PC-9 (cell line): ENCODE results near the gene TBC1D24. TPM values are rescaled to one million over a fixed set of nuclear protein-coding genes. Genes with fewer than 3 reads are reported as not detected.

Source experiments
- BruUV-seq: library from RNA; stranded (reverse); fragments of 400-500 nt; replicated peaks from 2 replicates; lab custom pipeline; 2021; lab: Mats Ljungman, UMichigan
- CTCF ChIA-PET: fragments of 300-600 bp; sonication (Branson Sonifier 250); formaldehyde crosslinking; loops from one replicate; lab custom pipeline; 2022; ENCODE audit warnings: antibody characterized with exemption; lab: Charles Lee
- POLR2A ChIA-PET: fragments of 300-600 bp; sonication (Branson Sonifier 250); formaldehyde crosslinking; loops from one replicate; lab custom pipeline; 2022; ENCODE audit warnings: antibody characterized with exemption; ENCODE audit not compliant: unreplicated experiment; lab: Charles Lee
- DNase-seq, 2 experiments: peaks; one replicate each; pipeline versions ENCODE4 v3.0.0 to v3.0.0-alpha.2; 2015 to 2022; ENCODE audit warnings: mixed read lengths in 1 of 2
- H2AFZ ChIP-seq: fragments of 200-600 bp; sonication (generic); 2 replicates; pipeline ENCODE4 v1.8.1; 2017; ENCODE audit warnings: antibody characterized with exemption
- H3F3A ChIP-seq: fragments of 200-600 bp; sonication (generic); 2 replicates; pipeline ENCODE4 v1.8.1; 2017; ENCODE audit warnings: antibody characterized with exemption, mild to moderate bottlenecking, low read depth; ENCODE audit not compliant: insufficient read depth
- H3K27ac ChIP-seq: fragments of 200-600 bp; sonication (generic); 2 replicates; pipeline ENCODE4 v1.6.1; 2016; ENCODE audit warnings: mixed run types
- H3K27me3 ChIP-seq: fragments of 200-600 bp; sonication (generic); 2 replicates; pipeline ENCODE4 v1.6.1; 2016; ENCODE audit warnings: low read depth, mixed run types; ENCODE audit not compliant: insufficient read depth
- H3K36me3 ChIP-seq: fragments of 200-600 bp; sonication (generic); 2 replicates; pipeline ENCODE4 v1.6.1; 2016; ENCODE audit warnings: low read depth, mixed run types
- H3K4me1 ChIP-seq: fragments of 200-600 bp; sonication (generic); replicated peaks from 2 replicates; pipeline ENCODE4 v1.6.1; 2016; ENCODE audit warnings: mixed run types; ENCODE audit not compliant: insufficient read depth
- H3K4me2 ChIP-seq: fragments of 200-600 bp; sonication (generic); 2 replicates; pipeline ENCODE4 v1.6.1; 2017; ENCODE audit warnings: mixed run types
- H3K4me3 ChIP-seq: fragments of 200-600 bp; sonication (generic); 2 replicates; pipeline ENCODE4 v1.6.1; 2016; ENCODE audit warnings: mixed run types
- H3K79me2 ChIP-seq: fragments of 200-600 bp; sonication (generic); 2 replicates; pipeline ENCODE4 v1.6.1; 2017; ENCODE audit warnings: low read depth, mixed run types
- H3K9me2 ChIP-seq: fragments of 200-600 bp; sonication (generic); 2 replicates; pipeline ENCODE4 v1.8.1; 2017; ENCODE audit warnings: mild to moderate bottlenecking; ENCODE audit not compliant: insufficient read depth
- H3K9me3 ChIP-seq: fragments of 200-600 bp; sonication (generic); 2 replicates; pipeline ENCODE4 v1.8.1; 2016; ENCODE audit warnings: low read depth; ENCODE audit not compliant: insufficient read depth
- H4K20me1 ChIP-seq: fragments of 200-600 bp; sonication (generic); 2 replicates; pipeline ENCODE4 v1.8.1; 2017; ENCODE audit not compliant: insufficient read depth
- CTCF ChIP-seq: fragments of 200-600 bp; sonication (generic); conservative IDR thresholded peaks from 2 replicates; pipeline ENCODE4 v1.6.1; 2017; ENCODE audit warnings: mixed run types, antibody characterized with exemption, mild to moderate bottlenecking, moderate library complexity
- EZH2 ChIP-seq: fragments of 200-600 bp; sonication (generic); IDR thresholded peaks from 2 replicates; pipeline ENCODE4 v1.8.0; 2017; ENCODE audit warnings: antibody characterized with exemption, low read depth
- intact Hi-C: fragments of 100-400 bp; cut with micrococcal nuclease; formaldehyde crosslinking; loops from one replicate; pipeline ENCODE4 v1.10.0; 2022; ENCODE audit not compliant: unreplicated experiment
- total RNA-seq: library from RNA; stranded (reverse); gene quantifications from 2 replicates; pipeline ENCODE4 v1.2.3, GENCODE V29; 2021

TBC1D24 gene
- total RNA-seq, 1 experiment from 2014 or later, result 30.0 TPM

- Histone ChIP-seq H3K79me2 (no peaks in the 10 kb centered on the region; the same call in 1 of the 2 replicates), H3K4me3 (no peak overlapping the region), H3K27me3 (no peaks in the 10 kb centered on the region), H3K4me1 (no peaks in the 10 kb centered on the region), H3K9me2 (no peaks in the 10 kb centered on the region), H4K20me1 (peaks cover 4% of the 10 kb centered on the region; the same call in 1 of the 2 replicates), H3K9me3 (no peaks in the 10 kb centered on the region), H3K36me3 (no peaks in the 10 kb centered on the region), H3F3A (no peaks in the 10 kb centered on the region), H3K27ac (no peak overlapping the region), H2AFZ (no peak overlapping the region), H3K4me2 (no peak overlapping the region)
- BruUV-seq, result no TSS peak
- intact Hi-C loops, result no loop called here
- TF ChIP-seq EZH2 (no peak), CTCF (no peak)
- ChIA-PET CTCF (interaction anchor here (0.6 kb wide), 1 partner anchor 472 kb away, joined by 5 read pairs; no protein-coding TSS in a partner anchor), POLR2A (no interaction called here)
- no peak for DNase-seq
These were observed 20.1 kb downstream of the TBC1D24 start for GRCh38 chr16:2495041-2495440.

GRCh38 chr16:2496223-2497115 is 21.5 kb downstream of the TBC1D24 start:
- CTCF ChIA-PET, result no interaction called here

GRCh38 chr16:2497116-2497630 is 22.2 kb downstream of the TBC1D24 start:
- no peaks in the 10 kb centered on the region for H3F3A ChIP-seq
- no peak overlapping the region for H2AFZ ChIP-seq
- ChIA-PET CTCF (no interaction called here), POLR2A (no interaction called here)
- peaks cover 9% of the 10 kb centered on the region; the same call in 1 of the 2 replicates for H4K20me1 ChIP-seq
- intact Hi-C loops, result no loop called here
- no peaks in the 10 kb centered on the region for H3K36me3 ChIP-seq
- DNase-seq, result peak in 1 of 2 experiments; percentile 37
- H3K4me1 ChIP-seq, result no peaks in the 10 kb centered on the region
- BruUV-seq, result no TSS peak
- H3K9me2 ChIP-seq, result no peaks in the 10 kb centered on the region
- no peaks in the 10 kb centered on the region for H3K9me3 ChIP-seq
- TF ChIP-seq EZH2, result no peak
- no peak for TF ChIP-seq CTCF
- H3K79me2 ChIP-seq, result no peaks in the 10 kb centered on the region
- no peak overlapping the region for H3K4me2 ChIP-seq
- no peak overlapping the region for H3K27ac ChIP-seq
- H3K4me3 ChIP-seq, result no peak overlapping the region
- no peaks in the 10 kb centered on the region for H3K27me3 ChIP-seq

More at GRCh38 chr16:2496223-2497115, 21.5 kb downstream of the TBC1D24 start:
- POLR2A ChIA-PET, result no interaction called here
- Histone ChIP-seq H2AFZ (no peak overlapping the region), H3K9me3 (no peaks in the 10 kb centered on the region), H3K9me2 (no peaks in the 10 kb centered on the region), H3K27me3 (no peaks in the 10 kb centered on the region), H3K4me1 (no peaks in the 10 kb centered on the region), H3K27ac (no peak overlapping the region), H3K36me3 (no peaks in the 10 kb centered on the region), H3K4me2 (no peak overlapping the region), H3K79me2 (no peaks in the 10 kb centered on the region), H3K4me3 (no peak overlapping the region), H3F3A (no peaks in the 10 kb centered on the region), H4K20me1 (peaks cover 9% of the 10 kb centered on the region; the same call in 1 of the 2 replicates)
- DNase-seq, result no peak
- intact Hi-C loops, result no loop called here
- no peak for TF ChIP-seq EZH2
- TF ChIP-seq CTCF, result no peak
- no TSS peak for BruUV-seq
